GM21619 (cell line): ENCODE results near the gene RND3.

Experiments
- ATAC-seq: cut with Tn5 transposase; IDR thresholded peaks from one replicate; pipeline ENCODE4 v1.9.1; 2021; ENCODE audit not compliant: unreplicated experiment

The RND3 gene

DNA sequence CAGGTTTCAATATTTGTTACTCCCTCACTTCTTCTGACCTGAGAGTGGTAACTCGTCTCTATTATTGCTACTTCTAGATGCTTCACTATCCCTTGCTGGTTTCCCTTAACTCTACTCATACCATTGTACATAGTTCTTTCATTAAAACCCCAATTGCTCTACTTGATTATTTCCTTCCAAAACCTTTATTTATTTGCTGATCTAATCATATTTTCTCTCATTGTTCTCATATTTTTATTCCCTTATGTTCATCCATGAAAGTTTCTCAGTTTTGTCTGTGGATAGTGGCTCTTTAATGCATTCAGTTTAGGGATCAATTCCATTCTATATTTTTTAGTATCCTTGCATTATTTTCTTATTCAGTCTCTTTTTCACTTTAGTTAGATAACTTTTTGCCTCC lies 42.1 kb downstream of the RND3 start:
- ATAC-seq, result no peak

DNA sequence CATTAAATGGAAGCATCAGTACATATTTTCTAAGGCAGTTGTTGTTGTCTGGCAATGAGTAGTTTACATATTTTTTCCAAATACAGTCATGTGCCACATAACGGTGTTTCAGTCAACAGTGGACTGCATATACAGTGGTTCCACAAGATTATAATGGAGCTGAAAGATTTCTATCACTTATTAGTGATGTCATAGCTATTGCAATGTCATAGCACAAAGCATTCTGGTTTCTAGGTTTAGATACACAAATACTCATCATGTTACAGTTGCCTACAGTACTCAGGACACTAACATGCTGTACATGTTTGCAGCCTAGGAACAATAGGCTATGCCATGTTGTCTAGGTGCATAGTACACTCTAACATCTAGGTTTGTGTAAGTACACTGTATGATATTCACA lies 45.0 kb downstream of the RND3 start:
- ATAC-seq, result no peak

DNA sequence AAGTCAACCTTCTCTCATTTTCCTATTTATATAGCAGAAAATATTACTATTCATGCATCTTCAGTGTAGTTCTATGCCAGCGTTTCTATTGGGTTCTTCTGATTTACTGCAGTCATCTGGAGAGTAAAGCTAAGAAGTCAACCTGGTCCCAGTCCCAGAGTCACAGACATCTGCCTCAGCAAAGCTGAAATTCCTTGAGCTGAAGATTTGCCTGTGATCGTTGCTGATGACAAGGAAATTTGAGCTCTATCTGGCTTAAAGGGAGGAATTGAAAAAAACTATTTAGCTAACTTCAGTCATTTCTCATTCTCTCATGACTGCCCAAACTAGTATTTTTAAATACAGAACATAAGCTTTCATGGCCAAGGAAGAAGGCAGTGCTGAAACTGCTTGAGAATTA lies 45.7 kb downstream of the RND3 start:
- ATAC-seq, result no peak

DNA sequence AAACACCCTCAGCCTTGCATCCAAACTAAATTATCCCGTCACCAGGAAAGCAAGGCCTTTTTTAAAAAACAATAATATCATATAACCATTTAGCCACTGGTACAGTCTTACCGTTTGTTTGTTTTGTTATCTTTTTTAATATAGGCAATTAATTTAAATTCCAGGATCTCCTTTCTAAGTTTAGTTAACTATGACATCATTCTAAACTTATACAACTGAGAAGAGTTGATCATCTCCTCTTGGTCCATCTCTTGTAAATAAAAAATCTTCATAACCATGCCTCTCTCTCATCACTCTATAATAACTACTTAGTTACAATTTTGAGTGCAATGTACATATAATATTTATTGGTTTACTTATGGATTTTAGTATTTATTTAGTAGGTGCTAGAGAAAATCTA lies 46.2 kb downstream of the RND3 start:
- no peak for ATAC-seq

DNA sequence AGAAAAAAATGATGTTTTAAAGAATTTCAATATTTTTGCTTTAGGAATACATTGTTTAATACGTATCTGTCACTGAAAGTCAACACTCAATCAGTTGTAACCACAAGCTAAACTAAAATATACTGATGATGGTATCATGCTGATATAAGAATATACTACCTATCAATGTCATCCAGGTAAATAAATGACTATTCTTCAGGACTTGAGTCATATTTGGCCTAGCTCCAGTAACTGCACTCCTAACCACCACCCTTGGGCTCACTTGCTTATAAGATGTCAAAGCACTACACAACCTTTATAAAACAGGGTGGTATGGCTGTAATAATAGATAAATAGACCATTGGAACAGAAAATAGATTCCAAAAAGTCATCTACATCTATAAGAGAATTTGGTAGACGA lies 48.8 kb downstream of the RND3 start:
- ATAC-seq, result no peak

DNA sequence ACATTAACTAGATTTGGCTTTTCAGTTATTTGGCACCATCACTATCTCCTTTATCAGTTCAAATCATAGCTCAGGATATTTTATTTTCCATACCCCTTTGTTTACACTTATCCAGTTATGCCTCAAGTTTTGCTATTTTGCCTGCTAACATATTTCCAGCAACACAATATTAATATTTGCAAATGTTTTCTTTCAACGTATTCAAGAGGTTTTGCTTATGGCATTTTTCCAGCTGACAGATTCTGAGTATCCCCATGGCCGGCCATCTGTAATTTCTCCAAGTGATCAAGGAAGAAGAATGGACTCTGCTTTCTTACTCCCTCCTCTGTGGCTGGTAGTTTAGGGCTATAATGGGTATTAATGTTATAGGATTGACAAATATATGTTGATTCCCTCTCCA lies 49.4 kb downstream of the RND3 start:
- ATAC-seq, result no peak

DNA sequence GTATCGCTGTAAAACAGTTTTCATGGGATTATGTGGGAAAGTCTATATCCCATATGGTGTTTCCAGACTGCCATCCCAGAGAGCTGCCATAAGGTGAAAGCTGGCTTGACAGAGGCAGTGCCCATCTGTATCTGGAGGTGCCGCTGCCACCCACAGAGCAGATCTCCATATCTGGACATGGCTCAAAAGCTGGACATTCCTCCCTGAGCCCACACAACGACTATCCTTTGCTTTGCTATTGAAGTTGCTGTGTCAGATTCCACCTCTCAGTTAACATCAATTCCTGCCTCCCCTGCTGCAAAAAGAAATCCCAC lies 55.2 kb downstream of the RND3 start:
- no peak for ATAC-seq

DNA sequence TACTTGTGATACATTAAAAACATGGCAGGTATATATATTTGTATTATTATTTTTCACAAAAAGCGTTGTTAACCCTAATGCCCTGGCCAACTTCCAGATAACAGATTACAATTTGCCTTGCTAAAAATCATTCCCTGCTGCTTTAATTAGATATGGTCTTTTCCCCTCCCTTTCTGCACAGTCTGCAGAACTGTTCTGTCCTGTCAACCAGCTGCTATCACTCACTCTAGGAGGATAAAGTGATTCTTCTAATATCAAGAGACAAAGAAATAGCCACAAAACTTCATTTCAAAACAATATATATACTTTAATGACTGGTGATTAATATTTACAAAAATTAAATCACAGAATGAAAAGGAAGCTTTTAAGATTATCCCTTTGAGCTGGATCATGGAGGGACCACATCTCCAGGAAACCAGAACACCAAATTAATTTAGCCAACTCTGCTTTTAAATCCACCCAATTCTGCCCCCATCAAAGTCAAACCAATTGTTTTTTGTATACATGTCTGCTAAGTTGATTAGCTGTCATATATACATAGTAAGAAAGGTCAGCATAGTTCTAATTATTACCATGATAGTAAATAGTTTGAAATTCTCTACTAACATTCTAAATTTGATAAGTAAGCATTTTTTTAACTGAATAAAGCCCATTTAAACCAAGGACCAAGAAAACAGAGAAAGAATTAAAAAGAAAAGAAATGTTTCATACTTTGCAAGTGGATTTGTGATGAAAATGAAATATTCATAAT lies 55.7 kb downstream of the RND3 start:
- ATAC-seq, result no peak

DNA sequence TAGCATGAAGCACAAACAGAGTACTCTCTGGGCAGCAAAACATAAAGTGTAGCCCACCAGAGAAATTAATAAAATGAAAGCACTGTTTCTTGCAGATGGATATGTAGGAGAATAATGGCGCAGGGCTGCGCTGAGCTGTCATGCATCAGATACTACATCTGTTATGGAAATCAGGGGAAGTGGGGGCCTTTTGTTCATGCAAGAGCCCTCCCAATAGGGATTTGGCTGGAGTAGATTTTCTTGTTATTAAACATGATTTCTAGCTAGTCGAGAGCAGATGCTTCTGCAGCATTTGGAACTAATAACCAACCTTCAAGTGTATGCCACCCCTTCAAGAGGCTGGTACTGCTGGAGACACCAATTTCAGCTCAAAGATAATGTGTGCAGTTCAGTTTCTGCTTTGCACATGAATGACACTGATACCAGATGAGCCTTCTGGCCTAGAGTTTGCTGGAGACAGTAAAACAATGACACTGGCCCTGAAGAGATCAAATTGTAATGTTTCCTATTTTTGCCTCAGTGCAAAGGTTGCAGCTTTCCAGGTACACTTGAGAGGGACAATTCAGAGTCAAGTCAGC lies 58.0 kb downstream of the RND3 start:
- no peak for ATAC-seq

DNA sequence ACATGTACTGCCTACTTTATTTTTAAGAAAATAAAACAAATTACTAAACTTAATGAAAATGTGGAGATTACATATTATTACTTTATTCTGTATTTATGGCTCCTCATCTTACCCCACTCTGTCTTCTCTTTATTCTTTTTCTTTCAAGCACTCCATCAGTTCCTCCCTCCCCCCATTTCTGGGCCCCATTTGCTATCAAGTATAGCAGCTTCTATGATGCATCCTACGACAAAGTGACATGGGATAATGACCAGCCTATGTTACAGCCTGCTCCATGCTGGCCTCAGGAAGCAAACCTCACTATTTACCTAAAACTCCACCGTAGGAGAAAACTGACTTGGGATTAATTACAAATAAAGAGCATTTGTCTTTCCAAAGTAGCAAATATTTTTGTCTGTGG lies 58.8 kb downstream of the RND3 start:
- ATAC-seq, result no peak

DNA sequence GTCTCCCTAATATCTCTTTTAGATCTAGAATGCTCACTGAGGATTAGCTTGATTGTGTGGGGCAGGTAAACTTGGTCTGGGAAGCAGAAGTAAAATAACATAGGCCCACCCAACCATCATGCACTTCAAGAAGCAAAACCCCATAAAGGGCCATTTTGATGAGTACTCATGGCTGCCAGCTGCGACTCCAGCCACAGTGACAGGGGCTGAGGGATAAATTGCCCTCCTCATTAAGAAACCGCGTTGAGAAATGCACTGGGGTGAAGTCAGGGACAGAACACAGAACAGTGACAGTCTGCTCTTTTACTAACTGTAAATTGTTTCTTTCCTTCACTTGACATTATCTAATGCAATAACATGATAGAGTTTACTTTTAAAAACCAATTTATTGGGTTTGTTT lies 60.2 kb downstream of the RND3 start:
- ATAC-seq, result no peak

DNA sequence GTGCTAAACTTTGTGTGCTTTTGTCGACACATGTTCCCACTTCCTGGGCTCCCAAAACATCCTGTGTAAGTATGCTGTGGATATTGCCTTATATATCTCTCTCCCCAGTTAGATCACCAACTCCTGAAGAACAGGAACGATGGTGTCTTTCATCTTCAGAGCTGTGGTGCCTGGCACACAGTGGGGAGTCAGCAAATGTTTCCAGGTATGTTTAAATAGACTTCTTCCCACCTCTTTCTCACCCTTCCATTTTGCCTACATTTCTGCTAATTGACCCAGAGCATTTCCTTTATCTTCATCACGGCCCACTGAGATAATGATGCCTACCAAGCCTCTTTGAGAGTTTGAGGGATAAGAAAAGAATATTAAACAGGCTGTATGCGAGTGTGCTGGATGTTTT lies 60.7 kb downstream of the RND3 start:
- no peak for ATAC-seq

DNA sequence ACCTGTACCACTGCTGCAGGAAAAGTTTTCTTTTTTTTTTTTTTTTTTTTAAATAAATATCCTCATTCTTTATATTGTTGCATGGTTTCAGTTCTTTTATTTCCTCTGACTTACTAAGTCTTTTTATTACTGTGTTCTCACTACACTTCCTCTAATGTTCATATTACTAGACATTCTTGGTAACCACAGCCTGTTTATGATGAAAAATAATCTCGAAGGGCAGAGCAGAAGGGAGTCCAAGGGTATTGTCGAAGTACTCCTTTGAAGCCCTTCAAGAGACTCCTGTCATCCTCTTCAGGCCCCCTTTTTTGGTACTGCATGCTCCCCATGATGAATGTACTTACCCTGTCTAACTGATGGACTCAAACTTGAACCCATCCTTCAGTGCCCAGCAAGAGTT lies 61.2 kb downstream of the RND3 start:
- ATAC-seq, result no peak

DNA sequence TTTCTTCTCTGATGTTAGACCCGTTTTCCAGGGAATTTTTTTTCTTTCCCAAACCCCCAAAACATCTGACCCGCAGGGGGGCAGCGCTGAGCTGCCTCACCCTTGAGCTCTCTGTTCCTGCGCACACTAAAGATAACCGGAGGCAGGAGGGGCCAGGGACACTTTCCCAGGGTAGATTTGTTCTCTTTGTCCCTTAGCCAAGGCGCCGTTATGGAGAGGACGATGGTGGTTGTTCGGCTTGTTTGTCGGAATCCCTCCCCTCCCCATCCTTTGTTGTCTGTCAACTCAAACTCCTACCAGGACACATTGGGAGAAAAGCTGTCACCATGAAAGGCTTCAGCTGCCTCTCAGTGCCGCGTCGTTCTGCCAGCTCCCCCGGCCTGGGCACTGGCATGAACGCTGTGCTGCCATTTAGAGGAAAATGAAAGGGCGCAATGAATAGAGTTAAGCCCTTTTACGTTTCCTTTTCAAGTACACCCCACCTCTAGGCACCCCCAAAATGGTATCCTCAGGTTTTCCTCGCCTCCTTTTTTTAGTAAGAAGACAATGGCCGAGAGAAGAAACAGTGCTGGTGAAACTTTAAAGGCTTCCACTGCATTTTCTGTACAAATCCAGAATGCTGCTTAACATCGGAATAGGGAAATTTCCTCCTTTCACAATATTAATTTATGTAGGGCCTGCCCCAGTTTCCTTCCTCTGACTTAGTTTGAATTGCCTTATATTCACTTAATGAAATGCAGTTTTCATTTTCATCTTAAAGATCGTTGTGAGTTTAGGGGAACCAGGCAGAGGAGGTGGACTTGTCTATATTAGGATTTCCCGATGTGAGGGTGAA lies 62.1 kb downstream of the RND3 start:
- no peak for ATAC-seq

DNA sequence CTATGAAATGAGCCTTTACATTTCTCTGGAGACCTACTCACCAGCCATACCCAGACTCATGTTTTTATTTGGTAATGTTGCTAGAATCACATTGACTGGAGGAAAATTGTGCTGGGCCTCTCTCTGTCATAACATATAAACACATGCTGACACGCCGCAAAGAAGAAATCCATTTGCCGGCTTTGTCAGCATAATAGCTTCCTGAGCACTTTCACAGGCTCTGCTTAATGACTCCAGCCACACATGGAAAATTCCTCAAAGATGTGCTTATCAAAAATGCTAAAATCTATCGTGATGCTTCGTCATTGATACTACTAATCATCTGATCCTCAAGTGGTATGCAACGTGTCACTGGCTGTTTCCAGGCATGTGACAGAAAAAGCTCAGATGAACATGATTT lies 63.1 kb downstream of the RND3 start:
- no peak for ATAC-seq

DNA sequence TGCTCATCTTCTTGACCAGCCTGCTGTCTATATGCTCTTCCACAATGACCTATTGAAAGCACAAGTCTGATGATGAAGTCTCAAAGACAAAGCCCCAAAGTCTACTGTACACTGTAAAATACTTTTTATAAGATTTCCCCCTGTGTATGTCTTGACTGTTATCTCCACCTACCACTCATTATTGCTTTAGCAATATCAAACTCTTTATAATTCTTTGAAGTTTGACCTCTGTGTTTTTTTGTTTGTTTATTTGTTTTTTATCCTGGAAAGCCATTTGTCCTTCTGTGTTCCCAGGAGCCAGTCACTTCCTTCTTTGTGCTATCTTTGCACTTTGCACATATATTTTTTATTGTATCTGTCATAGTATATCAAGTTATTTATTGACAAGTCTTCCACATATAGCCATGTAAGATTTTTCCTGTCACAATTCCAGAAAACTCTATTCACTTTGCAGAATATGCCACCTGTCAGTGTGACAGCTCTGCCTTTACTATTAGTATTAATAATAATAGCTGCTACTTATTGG lies 66.3 kb downstream of the RND3 start:
- no peak for ATAC-seq

DNA sequence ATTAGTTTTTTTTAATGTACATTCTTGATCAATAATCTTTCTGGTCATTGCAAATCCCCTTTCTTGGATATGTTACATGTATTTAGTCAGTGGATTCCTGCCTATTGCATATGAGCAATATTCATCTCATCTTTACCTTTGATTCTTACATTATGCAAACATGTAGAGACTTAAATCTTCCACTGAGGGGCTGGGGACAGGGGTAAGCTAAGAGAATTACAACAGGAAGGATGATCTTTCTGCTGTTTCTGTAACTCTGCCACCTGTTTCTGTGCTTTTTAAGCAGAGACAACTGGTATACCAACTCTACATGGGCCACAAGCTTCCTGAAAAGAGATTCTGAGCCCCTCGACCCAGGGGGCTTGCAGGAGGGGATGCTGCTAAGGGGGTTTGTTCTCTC lies 68.6 kb downstream of the RND3 start:
- no peak for ATAC-seq
